Activated T-cell treated with anti-CD3 and anti-CD28 coated beads, Interleukin-2, amount 50 U/mL, for 48 hours (primary cell): Measurements from ENCODE around the gene MYO7B.
A peak's percentile ranks its signal among the peaks of the same experiment; 100 is the strongest.

Experiments
- DNase-seq, 2 experiments: peaks; one replicate each; pipeline ENCODE4 v3.0.0-alpha.2; 2020

MYO7B gene

DNA sequence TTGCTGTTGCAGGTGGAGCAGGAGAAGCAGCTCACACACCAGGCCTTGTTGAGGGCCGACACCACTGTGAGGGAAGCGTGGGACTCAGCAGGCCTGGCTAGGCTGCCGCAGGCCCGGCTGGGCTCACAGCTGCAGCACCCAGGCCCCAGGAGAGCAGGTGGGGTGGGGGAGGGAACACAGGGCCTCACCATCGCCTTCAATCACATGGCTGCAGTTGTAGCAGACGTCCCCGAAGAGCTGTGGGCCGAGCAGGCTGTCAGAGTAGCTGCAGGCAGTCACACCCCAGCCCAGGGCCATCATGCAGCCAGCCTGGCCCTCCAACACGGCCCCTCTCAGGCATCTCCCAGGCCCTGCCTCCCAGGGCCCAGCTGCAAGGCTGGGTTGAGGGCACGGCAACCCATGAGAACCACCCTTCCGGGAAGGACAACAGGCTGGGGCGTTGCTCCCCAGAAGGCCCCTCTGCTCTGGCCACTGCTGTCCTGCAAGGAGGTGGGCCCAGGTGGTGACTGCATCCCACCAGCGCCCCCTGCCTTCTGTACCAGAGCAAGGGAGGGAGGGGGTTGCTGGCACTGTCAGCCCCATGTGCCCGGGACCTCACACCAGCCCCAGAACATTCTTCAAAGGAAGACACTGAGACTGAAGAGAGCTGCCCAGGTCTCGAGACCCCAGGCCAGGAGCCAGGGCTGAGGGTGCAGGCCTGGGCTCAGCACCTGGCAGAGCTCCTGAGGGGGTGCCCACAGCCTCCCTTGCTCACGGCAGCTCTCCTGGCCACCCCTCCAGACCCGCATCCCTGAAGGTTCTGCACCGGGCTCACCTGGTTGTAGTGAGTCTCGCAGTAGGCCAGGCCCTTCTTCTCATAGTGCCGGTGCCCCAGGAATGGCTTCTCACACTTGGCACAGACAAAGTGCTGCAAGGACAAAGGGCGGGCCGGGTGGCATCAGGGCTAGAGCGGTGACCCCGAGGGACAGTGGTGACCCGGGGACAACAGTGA, 104.9 kb downstream of the MYO7B start:
- DNase-seq, result peak; percentile 53 to 65

DNA sequence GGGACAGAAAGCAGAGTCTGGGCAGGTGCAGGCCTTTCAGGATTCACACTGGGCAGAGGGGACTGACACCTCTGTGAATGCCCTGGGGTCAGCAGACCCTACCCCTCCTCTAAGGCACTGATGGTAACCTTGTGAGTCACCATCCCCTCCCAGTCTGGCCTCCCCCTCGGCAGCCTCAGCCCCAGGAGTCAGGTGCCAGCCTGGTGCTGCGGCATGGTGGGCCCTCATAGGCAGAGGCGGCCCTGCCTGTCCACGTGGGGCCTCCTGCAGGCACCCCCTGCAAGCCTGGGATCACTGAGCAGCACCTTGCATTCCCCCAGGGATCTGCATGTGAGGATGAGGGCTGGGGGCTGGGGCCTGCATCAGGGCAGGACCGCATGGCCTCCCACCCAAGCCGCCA, 105.7 kb downstream of the MYO7B start:
- DNase-seq, result peak; percentile 44 to 54

DNA sequence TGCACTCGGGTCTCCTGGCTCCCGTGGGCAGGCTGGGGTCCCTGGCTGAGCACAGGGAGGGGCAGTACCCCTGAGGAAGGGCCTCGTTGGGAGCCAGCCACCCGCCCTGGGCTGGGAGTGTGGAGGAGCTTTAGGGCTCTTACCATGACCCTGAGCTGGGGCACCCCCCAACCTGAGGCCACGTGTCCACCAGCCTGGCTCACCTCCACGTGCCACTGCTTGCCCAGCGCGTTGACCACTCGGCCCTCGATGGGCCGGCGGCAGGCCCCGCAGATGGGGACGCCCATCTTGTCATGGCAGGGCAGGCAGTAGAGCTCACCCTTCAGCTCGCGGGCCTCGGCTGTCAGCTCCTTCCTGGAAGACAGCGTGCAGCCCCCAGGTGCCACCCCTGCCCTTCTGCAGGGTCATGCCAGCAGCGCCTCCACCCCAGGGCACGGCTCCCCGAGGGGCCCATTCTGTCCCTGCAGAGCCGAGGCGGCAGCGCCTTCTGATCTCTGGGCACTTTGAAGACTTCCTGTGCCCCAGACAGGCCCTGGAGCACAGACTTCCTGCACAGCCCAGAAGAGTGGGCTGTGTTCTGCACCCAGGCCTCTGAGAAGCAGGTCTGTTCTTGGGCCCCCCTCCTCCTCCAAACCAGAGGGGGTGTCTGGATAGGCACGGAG, 106.5 kb downstream of the MYO7B start:
- peak; percentile 65 to 66 for DNase-seq

DNA sequence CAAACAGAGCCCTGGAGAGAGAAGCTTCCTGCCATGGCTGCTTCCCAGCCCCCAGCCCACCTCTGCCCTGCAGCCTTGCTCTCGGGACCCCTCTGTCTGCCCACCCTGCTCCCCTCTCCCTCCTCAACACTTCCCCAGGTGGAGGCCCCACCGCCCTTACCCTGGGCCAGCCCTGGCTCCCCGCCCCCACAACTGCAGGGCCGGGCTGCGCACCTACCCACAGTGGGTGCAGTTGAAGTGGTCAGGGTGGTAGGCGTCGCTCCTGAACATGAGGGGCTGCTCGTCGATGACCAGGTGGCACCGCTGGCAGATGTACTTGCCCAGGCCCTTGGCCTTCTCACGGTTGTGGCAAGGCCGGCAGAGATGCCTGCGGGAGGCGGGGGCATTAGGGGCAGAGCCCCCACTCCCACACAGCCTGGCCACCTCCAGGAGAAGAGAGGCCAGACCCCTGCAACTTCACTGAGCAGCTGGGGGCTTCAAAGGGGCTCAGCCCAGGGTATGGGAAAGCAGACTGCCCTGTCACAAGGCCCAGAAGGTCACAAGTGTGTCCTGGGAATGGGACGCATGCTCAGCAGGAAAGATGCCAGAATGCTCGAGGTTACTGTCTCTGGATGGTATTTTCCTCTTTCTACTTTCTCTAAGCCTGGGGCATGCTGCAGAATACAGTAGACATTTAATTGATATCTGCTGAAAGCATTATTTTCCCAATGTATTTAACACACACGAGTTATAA, 107.4 kb downstream of the MYO7B start:
- no peak for DNase-seq

DNA sequence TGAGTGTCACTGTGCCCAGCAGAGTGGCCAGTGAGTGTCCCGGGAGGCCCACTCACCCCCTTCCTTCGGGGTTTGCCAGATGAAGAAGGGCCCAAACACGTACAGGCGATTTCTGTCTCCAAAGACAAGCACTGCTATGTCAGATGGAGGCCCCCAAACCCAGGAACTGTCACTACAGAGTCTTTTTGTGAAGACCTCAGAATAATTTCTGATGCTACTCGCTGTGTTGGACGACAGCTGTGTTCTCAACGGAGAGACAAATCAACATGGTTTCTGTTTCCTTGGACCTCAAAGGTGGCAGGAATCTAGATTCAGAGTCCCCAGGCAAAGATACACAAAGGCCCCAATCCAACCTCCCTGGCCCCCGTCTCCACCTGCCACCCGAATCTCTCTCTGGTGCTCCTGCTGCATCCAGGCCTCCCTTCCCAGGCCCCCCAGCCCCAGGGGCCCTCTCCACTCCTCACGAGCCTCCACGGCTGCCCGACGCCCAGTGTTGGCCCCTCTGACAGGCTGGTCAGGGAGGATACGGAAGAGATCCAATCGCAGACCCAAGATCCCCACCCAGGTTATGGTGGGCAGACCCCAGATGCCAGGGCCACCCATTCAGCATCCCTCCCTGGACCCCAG, 108.1 kb downstream of the MYO7B start:
- DNase-seq, result no peak

DNA sequence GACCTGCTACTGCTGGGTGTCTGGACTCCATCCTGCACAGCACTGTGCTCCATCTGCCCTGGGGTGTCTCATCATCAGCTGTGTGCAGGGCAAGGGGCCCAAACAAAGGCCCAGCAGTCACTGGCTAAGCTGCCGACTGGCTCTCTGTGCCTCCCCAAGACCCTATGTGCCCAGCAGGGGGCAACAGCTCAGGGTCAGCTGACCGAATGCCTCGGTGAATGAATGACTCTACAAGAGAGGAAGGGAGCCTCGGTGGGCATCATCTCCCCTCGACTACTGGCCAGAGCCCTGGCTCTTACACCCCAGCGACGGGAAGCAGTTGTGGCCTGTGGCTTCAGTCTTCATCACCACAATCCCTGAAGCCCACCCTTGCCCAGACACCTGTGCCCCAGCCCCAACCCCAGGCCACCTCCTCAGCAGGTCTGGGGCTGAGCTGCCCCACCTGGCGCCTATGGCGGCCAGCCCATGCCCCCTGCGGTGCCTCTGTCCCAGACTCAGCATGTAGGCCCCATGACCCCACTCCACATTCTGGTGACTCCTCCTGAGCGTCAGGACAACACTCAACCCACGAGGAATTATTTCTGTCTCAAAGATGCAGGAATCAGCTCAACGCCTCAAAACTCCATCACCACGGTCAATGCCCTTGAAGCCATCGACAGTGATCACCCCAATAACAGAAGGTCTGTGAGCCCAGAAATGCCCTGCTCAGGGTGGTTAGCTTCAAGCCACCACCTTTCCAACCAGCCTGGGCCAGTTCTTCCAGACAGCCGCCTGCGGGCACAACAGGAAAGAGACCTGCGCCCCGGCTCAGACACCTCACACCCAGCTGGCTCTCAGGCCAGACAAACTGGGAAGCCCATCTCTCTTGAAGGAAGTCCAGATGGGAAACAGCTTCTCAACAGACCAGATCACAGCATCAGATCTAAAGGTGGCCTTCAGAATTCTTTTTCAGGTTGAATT, 108.9 kb downstream of the MYO7B start:
- DNase-seq, result peak in 1 of 2 experiments; percentile 37

DNA sequence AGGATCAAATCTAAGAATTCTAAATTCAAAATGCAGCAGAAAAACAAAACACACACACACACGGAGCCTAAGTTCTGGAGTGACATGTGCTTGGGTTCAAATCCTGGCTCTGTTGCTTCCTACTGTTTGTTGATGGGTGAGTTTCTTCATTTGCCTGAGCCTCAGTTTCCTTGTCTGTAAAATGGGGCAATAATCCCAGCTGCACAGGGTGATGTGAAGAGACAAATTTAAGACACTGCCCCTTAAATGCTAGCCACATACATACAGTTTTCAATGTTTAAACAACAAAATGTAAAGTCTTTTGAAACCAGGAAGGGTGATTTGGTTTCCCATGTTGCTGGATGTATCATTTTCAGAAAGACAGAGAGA, 109.5 kb downstream of the MYO7B start:
- DNase-seq, result no peak

DNA sequence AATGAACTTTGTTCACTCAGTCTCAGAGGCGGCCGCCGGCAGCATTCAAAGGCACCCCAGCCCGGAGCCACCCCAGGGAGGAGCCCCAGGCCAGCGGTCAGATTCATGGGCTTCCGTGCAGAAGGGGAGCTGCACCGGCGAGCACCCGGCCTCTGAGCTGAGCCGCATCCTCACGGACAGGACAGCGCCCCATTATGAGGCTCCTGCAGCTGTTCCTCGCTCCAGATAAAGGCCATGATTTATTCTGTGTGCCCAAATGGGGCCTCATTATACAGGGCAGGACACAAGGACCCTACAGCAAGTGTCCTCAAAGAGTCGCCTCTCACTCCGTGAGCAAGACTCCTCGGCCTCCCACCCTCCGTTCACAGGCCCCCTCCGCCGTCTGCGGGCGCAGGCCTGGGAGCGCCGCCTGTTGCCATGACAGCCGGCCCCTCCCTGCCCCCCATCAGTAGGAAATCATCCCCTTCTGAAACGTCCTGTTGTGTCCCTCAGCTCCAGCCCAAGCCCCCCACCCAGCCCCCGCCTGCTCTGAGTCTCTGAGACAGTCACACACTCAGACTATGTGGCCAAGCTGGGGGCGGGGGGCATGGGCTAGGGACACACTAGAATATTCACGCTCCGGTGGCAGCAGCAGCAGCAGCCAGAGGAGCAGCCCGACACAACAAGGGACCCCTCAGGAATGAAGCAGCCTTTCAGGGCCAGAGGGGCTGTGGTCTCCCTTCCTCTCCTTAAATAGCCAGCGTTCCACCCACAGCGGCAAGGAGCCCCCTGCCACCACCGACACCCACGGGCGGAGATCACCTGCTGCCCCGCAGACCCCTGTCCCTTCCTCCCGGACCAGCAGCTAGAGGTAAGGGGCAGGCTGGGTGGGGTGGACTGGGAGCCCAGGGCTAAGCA, 110.2 kb downstream of the MYO7B start, which contains the start of gene GPR17:
Gene GPR17, plus strand, starts transcription at position 759 of the 897 bp plus-strand sequence. CDS start 4,583 bp downstream, outside the sequence.
- DNase-seq, result no peak

DNA sequence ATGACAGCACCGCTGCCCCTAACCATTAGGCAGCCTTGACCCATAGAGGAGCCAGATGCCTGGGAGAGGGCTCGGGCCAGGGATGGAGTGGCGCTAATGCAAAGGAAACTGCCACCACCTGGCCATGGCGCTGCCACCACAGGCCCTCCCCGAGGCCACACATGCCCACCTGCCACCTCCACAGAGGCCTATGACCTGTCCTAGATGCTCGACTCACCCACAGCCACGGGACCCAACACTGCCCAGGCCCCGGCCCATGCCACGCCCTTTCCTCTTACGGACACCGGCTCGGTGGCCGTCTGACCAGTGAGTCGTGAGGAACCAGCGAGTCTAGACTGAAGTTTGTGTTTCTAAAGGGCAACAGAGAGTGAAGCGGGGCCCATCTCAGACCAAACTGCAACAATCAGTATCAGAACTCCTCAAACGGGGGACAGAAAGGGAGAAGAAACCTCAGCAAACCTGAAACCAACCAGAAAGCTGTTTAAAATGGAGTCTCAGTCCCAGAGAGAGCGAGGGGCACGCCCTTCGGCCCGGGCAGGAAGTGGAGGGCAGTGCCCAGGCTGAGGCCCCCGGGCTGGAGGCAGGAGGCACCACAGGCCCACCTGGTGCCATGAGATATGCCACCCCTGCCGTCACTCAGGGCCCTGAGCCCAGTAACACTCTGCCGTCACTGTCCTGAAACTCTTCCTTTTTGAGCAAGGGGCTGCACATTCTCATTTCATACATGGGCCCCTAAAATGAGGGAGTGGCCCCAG, 111.2 kb downstream of the MYO7B start:
- DNase-seq, result no peak

DNA sequence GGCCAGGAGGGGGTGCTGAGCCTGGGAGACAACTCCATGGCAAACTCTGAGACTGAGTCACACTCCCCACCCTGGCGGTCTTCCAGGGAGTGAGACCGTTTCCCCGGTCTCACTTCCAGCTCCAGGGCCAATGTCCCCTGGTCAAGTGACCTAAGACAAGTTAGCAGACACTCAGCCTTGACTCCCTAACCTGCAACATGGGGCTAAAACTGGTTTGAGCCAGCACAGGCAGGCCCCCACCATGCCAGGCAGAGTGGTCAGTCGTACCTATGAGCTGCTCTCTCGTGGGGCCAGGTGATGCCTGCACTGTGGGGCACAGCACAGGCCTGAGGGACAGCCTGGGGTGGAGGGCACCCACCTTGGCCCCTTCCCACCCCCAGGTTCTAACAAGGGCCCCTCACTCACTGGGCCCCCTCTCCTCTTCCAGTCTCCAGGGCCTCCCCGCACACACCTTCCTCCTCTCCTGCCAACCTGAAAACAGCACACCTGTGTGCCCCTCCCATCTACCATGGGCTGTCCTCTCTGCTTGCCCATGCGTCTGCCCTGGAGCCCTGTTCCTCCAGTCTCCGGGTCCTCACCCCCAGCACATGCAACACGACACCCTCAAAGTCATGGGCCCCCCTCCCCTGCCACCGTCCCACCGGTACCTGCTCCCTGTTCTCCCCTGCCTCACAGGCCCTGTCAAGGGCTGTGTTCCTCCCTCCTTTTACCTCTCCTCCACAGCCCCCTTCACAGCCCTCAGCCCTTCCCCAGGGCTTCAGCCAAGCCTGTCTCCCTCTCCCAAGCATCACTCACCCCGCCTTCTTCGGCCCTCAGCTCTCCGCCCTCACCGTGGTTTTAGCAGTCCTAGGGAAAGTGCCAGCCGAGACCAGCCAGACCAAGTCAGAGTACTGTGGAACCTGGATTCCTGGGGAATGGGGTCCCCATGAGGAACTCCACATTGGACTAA, 112.0 kb downstream of the MYO7B start:
- no peak for DNase-seq

DNA sequence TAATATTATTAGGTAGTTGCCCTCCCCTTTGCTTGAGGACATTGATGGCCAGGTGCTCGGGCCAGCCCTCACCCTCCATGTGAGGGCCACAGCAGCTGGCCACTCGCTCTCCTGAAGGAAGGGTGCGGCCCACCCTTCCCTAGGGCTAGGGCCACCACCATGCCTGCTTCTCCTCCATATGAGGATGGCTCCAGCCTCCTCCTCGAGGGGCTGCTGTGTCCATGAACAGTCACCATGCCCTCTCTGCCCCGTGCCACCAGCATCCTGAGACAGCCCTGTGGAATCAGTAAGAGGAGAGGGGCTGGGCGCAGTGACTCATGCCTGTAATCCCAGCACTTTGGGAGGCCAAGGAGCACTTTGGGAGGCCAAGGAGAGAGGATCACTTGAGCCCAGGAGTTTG, 112.8 kb downstream of the MYO7B start:
- no peak for DNase-seq

DNA sequence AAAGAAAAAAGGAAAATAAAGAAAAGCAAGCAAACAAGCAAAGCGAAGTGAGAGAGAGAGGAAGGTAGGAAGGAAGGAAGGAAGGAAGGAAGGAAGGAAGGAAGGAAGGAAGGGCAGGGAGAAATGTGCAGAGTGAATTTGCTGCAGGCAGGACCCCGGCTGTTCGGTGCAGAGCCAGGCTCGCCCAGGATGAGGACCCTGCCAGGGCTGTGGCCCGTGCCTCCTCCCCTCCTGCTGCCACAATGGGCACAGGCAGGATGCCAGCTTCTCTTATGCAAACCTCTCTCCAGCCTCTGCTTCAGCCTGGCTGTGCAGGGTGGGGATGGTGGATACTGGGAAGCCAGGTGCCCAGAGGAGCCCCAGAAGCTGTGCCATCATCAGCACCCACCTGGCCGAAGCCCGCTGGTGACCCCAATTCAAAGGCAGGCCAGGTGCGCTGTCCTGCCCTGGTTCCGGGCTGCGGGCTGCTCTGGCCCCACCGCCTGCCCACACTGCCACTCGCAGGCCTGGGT, 113.7 kb downstream of the MYO7B start:
- no peak for DNase-seq

DNA sequence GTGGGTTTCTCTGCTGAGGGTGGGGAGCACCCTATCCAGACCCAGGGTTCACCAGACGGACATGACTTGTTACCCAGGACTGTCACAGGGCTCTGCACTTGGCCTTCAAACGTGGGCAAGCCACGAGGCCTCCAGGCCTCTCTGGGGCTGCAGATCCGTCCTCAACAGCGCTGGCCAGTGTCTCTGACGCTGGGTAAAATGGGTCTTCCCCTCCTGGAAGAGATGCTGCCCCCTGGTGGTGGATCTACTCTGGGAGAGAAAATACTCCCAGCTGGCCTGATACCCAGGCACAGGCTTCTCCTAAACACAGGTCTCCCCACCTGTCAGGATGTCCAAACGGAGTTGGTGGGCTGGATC, 114.2 kb downstream of the MYO7B start:
- DNase-seq, result peak; percentile 89 to 92

DNA sequence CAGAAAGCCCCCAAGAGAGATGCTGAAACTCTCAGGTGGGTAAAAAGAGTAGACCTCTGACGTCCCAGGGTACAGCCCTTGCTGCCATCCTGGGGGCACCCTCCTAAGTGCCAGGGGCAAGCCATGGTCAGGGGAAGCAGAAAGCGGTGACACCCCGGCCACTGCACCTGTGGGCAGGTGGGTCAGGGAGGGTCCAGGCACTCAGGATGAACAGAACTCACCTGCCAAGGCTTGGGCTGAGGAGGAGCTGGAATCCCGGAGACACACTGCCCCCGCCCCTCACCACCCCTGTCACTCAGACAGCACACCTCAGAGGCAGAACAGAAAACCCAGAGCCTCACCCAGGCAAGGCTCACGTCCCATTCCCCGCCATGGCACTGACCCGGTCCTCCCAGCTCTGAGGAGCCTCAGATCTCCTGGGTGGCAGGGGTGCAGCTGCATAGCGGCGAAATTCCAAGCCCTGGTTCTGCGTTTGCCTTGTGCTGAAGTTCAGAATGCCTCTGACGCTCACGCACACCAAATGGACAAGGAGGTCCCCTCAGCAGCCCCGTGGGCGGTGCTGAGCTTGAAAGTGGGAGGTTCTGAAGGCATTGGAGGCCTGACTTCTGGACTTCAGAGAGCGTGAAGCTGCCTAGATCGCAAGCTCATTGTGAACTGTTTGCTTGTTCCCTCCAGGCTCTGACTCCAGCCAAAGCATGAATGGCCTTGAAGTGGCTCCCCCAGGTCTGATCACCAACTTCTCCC, 114.7 kb downstream of the MYO7B start:
- no peak for DNase-seq

DNA sequence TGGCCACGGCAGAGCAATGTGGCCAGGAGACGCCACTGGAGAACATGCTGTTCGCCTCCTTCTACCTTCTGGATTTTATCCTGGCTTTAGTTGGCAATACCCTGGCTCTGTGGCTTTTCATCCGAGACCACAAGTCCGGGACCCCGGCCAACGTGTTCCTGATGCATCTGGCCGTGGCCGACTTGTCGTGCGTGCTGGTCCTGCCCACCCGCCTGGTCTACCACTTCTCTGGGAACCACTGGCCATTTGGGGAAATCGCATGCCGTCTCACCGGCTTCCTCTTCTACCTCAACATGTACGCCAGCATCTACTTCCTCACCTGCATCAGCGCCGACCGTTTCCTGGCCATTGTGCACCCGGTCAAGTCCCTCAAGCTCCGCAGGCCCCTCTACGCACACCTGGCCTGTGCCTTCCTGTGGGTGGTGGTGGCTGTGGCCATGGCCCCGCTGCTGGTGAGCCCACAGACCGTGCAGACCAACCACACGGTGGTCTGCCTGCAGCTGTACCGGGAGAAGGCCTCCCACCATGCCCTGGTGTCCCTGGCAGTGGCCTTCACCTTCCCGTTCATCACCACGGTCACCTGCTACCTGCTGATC, 115.4 kb downstream of the MYO7B start:
- no peak for DNase-seq

DNA sequence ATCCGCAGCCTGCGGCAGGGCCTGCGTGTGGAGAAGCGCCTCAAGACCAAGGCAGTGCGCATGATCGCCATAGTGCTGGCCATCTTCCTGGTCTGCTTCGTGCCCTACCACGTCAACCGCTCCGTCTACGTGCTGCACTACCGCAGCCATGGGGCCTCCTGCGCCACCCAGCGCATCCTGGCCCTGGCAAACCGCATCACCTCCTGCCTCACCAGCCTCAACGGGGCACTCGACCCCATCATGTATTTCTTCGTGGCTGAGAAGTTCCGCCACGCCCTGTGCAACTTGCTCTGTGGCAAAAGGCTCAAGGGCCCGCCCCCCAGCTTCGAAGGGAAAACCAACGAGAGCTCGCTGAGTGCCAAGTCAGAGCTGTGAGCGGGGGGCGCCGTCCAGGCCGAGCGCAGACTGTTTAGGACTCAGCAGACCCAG, 115.9 kb downstream of the MYO7B start:
- DNase-seq, result no peak

DNA sequence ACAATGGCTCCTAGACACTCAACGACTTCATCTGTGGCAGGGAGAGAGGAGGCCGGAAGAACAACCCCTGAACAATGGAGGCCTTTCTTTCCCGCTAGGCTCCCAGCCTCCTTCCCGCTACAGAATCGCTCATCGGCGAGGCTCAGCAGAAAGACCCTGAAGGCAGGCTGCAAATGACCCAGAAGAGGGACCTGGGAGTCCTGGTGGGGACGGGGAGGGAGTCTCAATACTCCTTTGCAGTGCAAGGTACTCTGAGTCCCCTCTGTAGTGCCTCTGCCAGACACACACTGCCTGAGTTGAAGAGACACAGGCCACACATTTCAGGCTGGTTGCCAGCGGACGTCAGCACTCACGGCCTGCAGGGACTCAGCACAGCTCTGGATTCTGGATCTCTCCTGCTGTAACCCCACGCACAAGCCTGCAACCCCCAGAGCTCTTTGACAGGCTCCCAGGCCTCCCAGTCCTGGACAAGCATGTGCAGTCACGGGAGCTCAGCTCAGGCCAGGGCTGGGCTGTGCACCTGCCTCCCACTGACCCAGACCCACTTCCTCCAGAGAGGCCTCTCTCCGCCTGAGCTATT, 116.6 kb downstream of the MYO7B start:
- DNase-seq, result no peak
